WTC11 (cell line): Measurements from ENCODE around the gene RAPGEF6. TPM values are rescaled to one million over a fixed set of nuclear protein-coding genes. Genes with fewer than 3 reads are reported as not detected.

ENCODE experiments used
- ATAC-seq: fragments of 200-7000 bp; cut with Tn5 transposase; 2 replicates; pipeline ENCODE4 v1.10.0; 2021; ENCODE audit warnings: mild to moderate bottlenecking, moderate library complexity
- CTCF ChIA-PET: fragments of 300-600 bp; sonication (Branson Sonifier 250); formaldehyde crosslinking; loops from one replicate; lab custom pipeline; 2021; ENCODE audit warnings: antibody characterized with exemption; lab: Charles Lee
- POLR2A ChIA-PET: fragments of 350-600 bp; sonication (Branson Sonifier 250); formaldehyde crosslinking; loops from one replicate; lab custom pipeline; 2021; ENCODE audit warnings: antibody characterized with exemption; lab: Charles Lee
- DNase-seq: peaks from one replicate; pipeline ENCODE4 v3.0.0; 2021; ENCODE audit warnings: low spot score
- H3K27ac Mint-ChIP-seq: 2 replicates; pipeline ENCODE4 v1.8.0; 2021; ENCODE audit warnings: mixed read lengths
- H3K27me3 Mint-ChIP-seq: 2 replicates; pipeline ENCODE4 v1.8.0; 2021; ENCODE audit warnings: low read depth, mild to moderate bottlenecking, moderate library complexity, mixed read lengths
- H3K36me3 Mint-ChIP-seq: 2 replicates; pipeline ENCODE4 v1.8.0; 2021; ENCODE audit warnings: mixed read lengths
- H3K4me1 Mint-ChIP-seq: 2 replicates; pipeline ENCODE4 v1.8.0; 2022; ENCODE audit warnings: mixed read lengths
- H3K4me3 Mint-ChIP-seq: 2 replicates; pipeline ENCODE4 v1.8.0; 2021; ENCODE audit warnings: mild to moderate bottlenecking, moderate library complexity, mixed read lengths
- H3K9me3 Mint-ChIP-seq: 2 replicates; pipeline ENCODE4 v1.8.0; 2021; ENCODE audit warnings: mixed read lengths
- ATF3 ChIP-seq: sonication (generic); formaldehyde crosslinking; conservative IDR thresholded peaks from 2 replicates; pipeline ENCODE4 v1.8.1; 2022; ENCODE audit warnings: mild to moderate bottlenecking, missing genetic modification reagents
- CBFB ChIP-seq: sonication (generic); formaldehyde crosslinking; IDR thresholded peaks from 2 replicates; pipeline ENCODE4 v1.8.1; 2022; ENCODE audit warnings: mild to moderate bottlenecking, low read depth, missing genetic modification reagents
- CREM ChIP-seq: sonication (generic); formaldehyde crosslinking; IDR thresholded peaks from 2 replicates; pipeline ENCODE4 v1.8.1; 2022; ENCODE audit warnings: mild to moderate bottlenecking, missing genetic modification reagents, moderate library complexity
- CTCF ChIP-seq: fragments of 200-600 bp; IDR thresholded peaks from 2 replicates; pipeline ENCODE4 v1.8.0; 2022; ENCODE audit warnings: antibody characterized with exemption
- E2F1 ChIP-seq: sonication (generic); formaldehyde crosslinking; IDR thresholded peaks from 2 replicates; pipeline ENCODE4 v1.8.0; 2022; ENCODE audit warnings: mild to moderate bottlenecking, missing genetic modification reagents
- E2F4 ChIP-seq: sonication (generic); formaldehyde crosslinking; IDR thresholded peaks from 2 replicates; pipeline ENCODE4 v1.8.1; 2022; ENCODE audit warnings: low read depth, mild to moderate bottlenecking, moderate library complexity, missing genetic modification reagents, borderline replicate concordance
- ETV6 ChIP-seq: sonication (generic); formaldehyde crosslinking; IDR thresholded peaks from 2 replicates; pipeline ENCODE4 v1.8.1; 2022; ENCODE audit warnings: mild to moderate bottlenecking, missing genetic modification reagents
- FOXK1 ChIP-seq: sonication (generic); formaldehyde crosslinking; IDR thresholded peaks from 2 replicates; pipeline ENCODE4 v1.8.0; 2022; ENCODE audit warnings: mild to moderate bottlenecking, moderate library complexity, missing genetic modification reagents
- FOXP4 ChIP-seq: sonication (generic); formaldehyde crosslinking; IDR thresholded peaks from 2 replicates; pipeline ENCODE4 v1.8.0; 2022; ENCODE audit warnings: mild to moderate bottlenecking, missing genetic modification reagents
- JAZF1 ChIP-seq: fragments of 250-450 bp; sonication (Bioruptor Pico); IDR thresholded peaks from 2 replicates; pipeline ENCODE4 v1.9.0; 2021; ENCODE audit warnings: moderate library complexity, mild to moderate bottlenecking, inconsistent platforms
- MYBL2 ChIP-seq: sonication (generic); formaldehyde crosslinking; IDR thresholded peaks from 2 replicates; pipeline ENCODE4 v1.8.1; 2023; ENCODE audit warnings: mild to moderate bottlenecking, moderate library complexity, missing genetic modification reagents
- PREB ChIP-seq: sonication (generic); formaldehyde crosslinking; IDR thresholded peaks from 2 replicates; pipeline ENCODE4 v1.8.1; 2022; ENCODE audit warnings: mild to moderate bottlenecking, missing genetic modification reagents, moderate library complexity, borderline replicate concordance
- SMAD4 ChIP-seq: sonication (generic); formaldehyde crosslinking; IDR thresholded peaks from 2 replicates; pipeline ENCODE4 v1.8.0; 2022; ENCODE audit warnings: mild to moderate bottlenecking, missing genetic modification reagents
- SOX15 ChIP-seq: fragments of 250-450 bp; sonication (Bioruptor Pico); IDR thresholded peaks from 2 replicates; pipeline ENCODE4 v1.9.0; 2021; ENCODE audit warnings: mild to moderate bottlenecking
- TEAD4 ChIP-seq: sonication (generic); formaldehyde crosslinking; IDR thresholded peaks from 2 replicates; pipeline ENCODE4 v1.8.0; 2022; ENCODE audit warnings: mild to moderate bottlenecking, missing genetic modification reagents
- USF2 ChIP-seq: sonication (generic); formaldehyde crosslinking; IDR thresholded peaks from 2 replicates; pipeline ENCODE4 v1.8.1; 2023; ENCODE audit warnings: mild to moderate bottlenecking, missing genetic modification reagents, moderate library complexity
- ZMAT4 ChIP-seq: fragments of 250-450 bp; sonication (Bioruptor Pico); IDR thresholded peaks from 2 replicates; pipeline ENCODE4 v1.9.0; 2021; ENCODE audit warnings: mild to moderate bottlenecking
- ZNF281 ChIP-seq: sonication (generic); formaldehyde crosslinking; IDR thresholded peaks from 2 replicates; pipeline ENCODE4 v1.8.0; 2023; ENCODE audit warnings: mild to moderate bottlenecking, missing genetic modification reagents
- ZNF416 ChIP-seq: fragments of 250-450 bp; sonication (Bioruptor Pico); IDR thresholded peaks from 2 replicates; pipeline ENCODE4 v1.9.0; 2021; ENCODE audit warnings: mild to moderate bottlenecking, inconsistent platforms
- total RNA-seq: library from RNA; stranded (reverse); gene quantifications from 3 replicates; pipeline ENCODE4 v1.2.3, GENCODE V29; 2021

The RAPGEF6 gene
- total RNA-seq, 1 experiment from 2014 or later: 18.0 TPM

- TF ChIP-seq E2F4 (CRISPR knock-in tag) (no peak), CBFB (CRISPR knock-in tag) (no peak), TEAD4 (CRISPR knock-in tag) (no peak), JAZF1 (CRISPR knock-in tag) (no peak), USF2 (no peak), PREB (CRISPR knock-in tag) (no peak), FOXP4 (CRISPR knock-in tag) (no peak), ZNF416 (CRISPR knock-in tag) (no peak), ATF3 (CRISPR knock-in tag) (no peak), CREM (CRISPR knock-in tag) (no peak), MYBL2 (no peak), E2F1 (CRISPR knock-in tag) (no peak)
Observed at GRCh38 chr5:131389869-131390265, 245.2 kb downstream of the RAPGEF6 start (continued).

- Mint-ChIP-seq H3K27ac (peak overlapping the region; percentile 19; the same call in 1 of the 2 replicates), H3K4me3 (no peak overlapping the region), H3K36me3 (peaks cover 29% of the 10 kb centered on the region), H3K27me3 (no peaks in the 10 kb centered on the region), H3K4me1 (peaks cover 14% of the 10 kb centered on the region), H3K9me3 (no peaks in the 10 kb centered on the region)
- POLR2A ChIA-PET: interaction anchor here (0.7 kb wide), 1 partner anchor 1476 kb away, joined by 3 read pairs; no protein-coding TSS in a partner anchor
- TF ChIP-seq ZNF416 (CRISPR knock-in tag) (no peak), FOXK1 (CRISPR knock-in tag) (no peak), ETV6 (CRISPR knock-in tag) (no peak), ZMAT4 (CRISPR knock-in tag) (no peak), CTCF (no peak), SOX15 (CRISPR knock-in tag) (no peak), SMAD4 (CRISPR knock-in tag) (no peak), ZNF281 (no peak)
- CTCF ChIA-PET: no interaction called here
- ATAC-seq (no peak), DNase-seq (no peak)
Observed at GRCh38 chr5:131389096-131389868, 245.7 kb downstream of the RAPGEF6 start.
